HG03025 (cell line): ENCODE measurements around the gene CXCL17.

Experiments used
- ATAC-seq: cut with Tn5 transposase; IDR thresholded peaks from one replicate; pipeline ENCODE4 v1.9.1; 2021; ENCODE audit warnings: mild to moderate bottlenecking, moderate library complexity; ENCODE audit not compliant: unreplicated experiment, low FRiP score

Gene CXCL17

DNA sequence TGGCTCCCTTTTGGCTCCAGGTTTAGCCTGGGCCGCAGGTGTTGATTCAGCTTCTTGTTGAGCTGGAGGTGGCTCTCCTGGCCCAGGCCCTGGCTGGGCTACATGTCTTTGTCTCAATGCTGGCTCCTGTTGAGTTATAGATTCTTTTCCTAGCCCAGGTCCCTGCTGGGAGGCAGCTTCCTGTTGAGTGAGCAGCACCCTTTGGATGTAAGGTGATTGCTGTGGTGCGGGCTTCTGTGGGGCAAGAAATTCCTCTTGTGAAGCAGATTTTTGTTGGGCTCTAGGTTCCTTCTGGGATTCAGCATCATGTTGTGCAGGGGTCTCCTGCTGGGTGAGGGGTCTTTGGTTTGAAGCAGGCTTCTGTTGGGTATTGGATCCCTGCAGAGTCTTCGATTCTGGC is 16.1 kb downstream of the CXCL17 start:
- no peak for ATAC-seq

GRCh38 chr19:42424712-42425131 is 18.0 kb downstream of the CXCL17 start:
- no peak for ATAC-seq

- ATAC-seq = no peak
Observed at GRCh38 chr19:42424345-42424707, 18.4 kb downstream of the CXCL17 start.

DNA sequence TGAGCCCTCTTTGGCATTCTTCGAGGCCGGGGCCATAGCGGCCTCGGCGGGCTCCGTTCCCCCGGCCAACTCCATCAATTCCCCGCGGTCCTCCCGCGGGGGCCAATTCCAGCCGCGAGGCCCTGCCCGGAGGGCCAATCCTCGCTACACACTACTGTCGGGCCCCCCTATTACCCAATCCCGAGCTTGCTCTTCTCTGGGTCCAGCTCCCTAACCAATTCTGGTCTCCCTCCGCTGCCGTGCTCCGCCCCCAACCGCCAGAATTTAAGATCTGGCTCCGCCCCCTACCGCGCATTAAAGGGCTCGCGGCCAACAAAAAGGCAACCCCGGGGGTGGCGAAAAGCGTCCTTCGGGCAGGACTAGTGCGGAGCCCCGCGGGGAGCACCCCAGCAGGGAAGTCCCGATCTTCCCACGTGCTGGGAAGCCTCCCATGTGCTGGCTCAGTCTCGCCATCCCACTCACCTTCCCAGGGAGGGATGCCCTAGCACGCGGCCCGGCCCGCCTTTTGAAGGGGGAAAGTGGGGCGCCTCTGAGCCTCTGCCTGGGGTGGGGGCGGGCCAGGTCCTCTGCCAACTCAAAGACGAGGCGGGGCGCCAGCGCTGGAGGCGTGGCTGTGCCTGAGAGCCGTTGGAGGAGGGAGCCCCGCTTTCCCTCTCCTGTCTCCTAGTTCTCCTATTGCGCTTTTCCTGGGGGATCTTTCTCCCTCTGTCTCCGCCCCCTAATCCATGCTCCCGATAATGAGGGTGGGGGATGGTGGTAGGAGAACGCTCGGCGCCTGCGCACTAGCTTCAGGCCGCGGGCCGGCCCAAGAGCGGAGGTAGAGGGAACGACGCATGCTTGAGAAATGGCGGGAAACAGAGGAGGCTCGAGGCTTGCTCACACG is 19.0 kb downstream of the CXCL17 start:
- ATAC-seq = peak; percentile 67

DNA sequence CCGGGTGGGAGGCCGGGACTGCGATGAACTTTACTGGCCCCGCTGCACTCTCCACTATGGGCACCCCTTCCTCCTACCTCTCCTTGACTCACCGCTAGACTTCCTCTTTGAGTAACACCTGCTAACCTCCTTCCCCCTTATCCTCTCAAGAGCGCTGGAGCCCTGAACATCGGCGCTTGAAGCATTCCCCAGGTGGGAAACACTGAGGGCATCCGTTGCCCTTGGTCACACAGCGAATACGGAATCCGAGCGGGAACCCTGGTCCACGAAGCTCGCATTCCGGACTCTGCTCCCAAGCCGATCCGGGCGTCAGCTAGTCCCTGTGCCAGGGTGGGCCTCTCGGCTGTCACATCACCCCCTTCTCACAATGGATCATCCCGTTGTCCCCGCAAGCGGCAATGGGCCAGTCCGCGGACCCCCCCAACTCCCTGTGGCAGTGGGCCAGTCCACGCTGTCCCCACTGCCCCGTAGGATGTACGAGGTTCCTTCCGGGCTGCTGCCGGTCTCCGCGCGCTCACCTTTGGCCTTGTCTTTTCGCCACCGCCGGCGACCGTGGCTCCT is 19.8 kb downstream of the CXCL17 start:
- ATAC-seq = peak; percentile 25

DNA sequence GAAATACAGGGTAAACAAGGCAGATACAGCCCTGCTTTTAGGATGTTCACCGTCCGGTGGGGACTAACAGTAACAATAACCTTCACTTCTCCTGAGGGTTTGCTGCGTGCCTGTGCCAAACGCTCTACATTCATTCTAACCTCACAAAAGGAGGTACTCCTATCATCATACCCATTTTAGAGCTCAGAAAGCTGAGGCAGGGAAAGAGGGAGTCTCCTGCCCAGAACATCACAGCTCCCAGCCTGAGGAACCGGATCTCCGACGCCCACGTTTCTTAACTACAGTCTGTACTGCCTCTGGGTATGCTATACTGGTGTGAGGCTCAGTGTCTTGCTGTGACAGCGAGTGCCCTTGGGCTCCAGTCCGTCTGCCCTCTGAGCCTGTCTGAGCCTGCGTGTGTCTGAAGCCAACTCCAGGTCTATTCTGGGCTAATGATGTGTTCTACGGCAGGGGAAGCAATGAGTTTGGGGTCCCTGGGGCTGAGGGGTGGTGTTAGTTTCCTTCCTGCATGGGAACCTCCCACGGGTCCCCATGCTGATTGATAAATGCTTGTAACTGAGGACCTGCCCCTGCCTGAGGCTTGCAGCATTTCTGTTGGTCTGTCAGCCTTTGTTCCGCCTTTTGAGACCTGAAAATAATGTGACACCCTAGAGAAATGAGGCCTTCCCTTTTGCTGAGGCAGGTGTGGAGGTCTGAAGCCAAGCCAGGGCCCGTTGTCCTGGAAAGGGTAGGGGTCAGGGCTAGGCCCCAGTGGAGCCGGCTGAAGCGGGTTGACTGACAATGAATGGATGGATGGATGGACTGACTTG is 20.4 kb downstream of the CXCL17 start:
- no peak for ATAC-seq

GRCh38 chr19:42421591-42422031 is 21.1 kb downstream of the CXCL17 start:
- no peak for ATAC-seq

DNA sequence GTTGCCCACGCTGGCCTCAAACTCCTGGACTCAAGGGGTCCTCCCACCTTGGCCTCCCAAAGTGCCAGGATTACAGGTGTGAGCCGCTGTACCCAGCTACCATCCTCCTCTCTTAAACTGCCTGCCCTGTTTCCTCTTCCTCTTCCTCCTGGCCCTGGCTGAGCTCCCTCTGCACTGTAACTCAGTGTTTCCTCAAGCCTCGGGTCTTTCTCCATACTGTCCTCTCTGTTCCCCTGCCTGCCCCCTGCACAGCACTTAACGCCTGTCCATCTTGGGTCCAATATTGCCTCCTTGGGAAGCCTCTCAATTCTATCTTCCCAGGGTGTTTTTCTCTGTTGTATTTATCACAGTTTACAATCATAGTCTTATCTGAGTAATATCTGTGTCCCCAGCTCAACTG is 21.6 kb downstream of the CXCL17 start:
- ATAC-seq = no peak

DNA sequence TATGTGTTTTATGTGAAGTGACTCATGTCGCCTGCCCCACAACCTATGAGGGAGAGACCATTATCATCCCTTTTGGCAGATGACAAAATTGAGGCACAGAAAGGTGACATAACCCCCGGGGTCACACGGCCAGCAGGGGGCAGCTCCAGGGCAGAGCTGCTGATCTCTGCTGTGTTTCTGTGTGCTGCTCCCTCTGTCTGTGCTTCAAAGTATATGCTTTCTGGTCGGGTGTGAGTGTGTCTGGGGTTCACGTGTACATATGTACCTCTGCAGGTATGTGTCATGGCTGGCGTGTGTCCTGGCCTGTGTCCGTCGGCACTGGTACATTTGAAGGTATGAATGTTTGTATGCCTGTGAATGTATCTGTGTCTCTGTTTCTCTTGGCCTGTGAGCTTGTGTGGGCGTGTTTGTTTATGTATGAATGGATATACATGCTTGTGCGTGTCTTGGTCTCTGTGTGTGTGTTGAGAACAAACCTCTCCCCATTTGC is 22.6 kb downstream of the CXCL17 start:
- ATAC-seq = no peak

- ATAC-seq = no peak
Observed at GRCh38 chr19:42419309-42419708, 23.4 kb downstream of the CXCL17 start.

DNA sequence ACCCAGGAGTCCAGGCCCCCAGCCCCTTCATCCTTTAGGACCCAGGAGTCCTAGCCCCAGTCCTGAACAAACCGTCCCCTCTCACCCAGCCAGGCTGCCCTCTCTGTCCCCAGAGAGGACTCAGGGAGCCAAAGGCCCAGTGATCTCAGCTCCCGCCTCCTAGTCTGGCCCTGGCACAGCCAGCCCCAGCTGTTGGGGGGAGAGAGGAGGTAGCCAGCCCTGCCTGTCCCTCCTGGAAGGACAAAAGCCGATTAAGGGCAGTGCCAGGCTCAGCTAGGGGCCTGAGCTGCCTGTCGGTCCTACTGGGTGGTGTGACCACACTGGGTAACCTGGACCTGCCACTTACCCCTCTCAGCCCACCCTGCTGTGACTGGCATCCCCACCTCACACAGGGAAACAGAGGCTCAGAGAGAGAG is 30.1 kb downstream of the CXCL17 start:
- no peak for ATAC-seq

- no peak for ATAC-seq
Observed at GRCh38 chr19:42412227-42412626, 30.5 kb downstream of the CXCL17 start.

GRCh38 chr19:42411581-42412178 is 31.1 kb downstream of the CXCL17 start:
- ATAC-seq = no peak

DNA sequence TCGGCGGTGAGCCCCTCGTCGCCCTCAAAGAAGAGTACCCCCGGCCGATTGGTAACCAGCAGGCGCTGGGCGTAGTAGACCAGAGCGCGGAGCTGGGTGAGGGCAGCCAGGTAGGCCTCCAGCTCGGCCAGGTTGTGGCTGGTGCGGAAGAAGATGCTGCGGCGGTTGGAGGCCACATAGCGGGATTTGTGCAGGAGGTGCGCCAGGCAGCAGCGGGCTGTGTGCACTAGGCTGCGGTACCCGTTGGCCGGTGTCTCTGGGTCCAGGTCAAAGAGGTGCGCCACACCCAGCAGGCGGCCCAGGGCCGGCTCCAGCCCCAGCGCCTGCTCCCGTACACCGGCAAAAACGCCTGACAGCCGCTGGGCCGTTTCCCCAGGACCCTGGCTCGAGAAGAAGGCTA is 32.4 kb downstream of the CXCL17 start:
- ATAC-seq = no peak

GRCh38 chr19:42409477-42409876 is 33.3 kb downstream of the CXCL17 start:
- no peak for ATAC-seq

GRCh38 chr19:42407816-42408175 is 35.0 kb downstream of the CXCL17 start:
- ATAC-seq = no peak

DNA sequence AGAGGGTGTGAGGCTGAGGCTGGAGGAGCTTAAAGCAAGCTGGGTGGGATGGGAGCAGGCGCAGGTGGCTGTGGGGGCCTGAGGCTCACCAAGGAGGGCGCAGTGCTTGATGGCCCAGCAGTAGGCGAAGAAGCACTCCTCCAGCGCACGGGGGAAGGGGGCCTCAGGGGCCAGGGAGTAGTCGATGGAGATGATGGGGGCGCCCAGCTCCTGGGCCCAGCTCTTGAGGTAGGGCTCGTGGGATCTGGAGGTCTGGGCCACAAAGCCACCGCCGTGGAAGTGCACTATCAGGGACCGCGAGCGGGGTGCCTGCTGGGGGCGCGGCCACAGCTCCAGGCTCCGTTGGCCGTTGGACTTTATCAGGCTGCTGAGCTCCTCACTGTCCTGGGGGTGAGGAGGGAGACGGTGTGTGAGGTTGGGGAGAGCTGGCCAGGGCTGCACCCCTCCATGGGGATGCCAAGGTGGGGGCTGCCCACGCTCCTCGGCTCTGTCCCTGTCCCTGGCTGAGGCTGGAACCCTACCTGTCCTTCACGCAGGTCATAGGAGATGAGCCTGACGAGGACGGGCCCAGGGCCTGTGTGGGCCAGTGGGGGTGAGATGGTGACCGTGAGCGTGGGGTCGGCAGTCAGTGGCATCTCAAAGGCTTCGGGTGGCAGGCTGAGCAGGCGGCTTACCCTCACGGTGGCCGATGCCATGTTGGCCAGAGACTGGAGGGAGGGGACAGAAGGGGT is 35.5 kb downstream of the CXCL17 start:
- no peak for ATAC-seq

GRCh38 chr19:42406111-42406510 is 36.6 kb downstream of the CXCL17 start:
- no peak for ATAC-seq

GRCh38 chr19:42403586-42403985 is 39.2 kb downstream of the CXCL17 start:
- no peak for ATAC-seq
